A549 (cell line): Measurements from ENCODE around the gene CBFA2T3. TPM values are rescaled to one million over a fixed set of nuclear protein-coding genes. Genes with fewer than 3 reads are reported as not detected.

Source experiments
- ATAC-seq, 2 experiments: fragments of 200-7000 bp in 1 of 2; fragments of >200 bp in 1 of 2; cut with Nextera tagmentation in 1 of 2; cut with Tn5 transposase in 1 of 2; 3 replicates each; pipeline versions ENCODE4 v1.8.0 to v1.9.1; 2018 to 2020; ENCODE audit warnings: mild to moderate bottlenecking in 1 of 2, moderate library complexity in 1 of 2
- CTCF ChIA-PET: fragments of 300-600 bp; sonication (Branson Sonifier 250); formaldehyde crosslinking; extraction: SDS; loops from one replicate; lab custom pipeline; 2021; ENCODE audit warnings: antibody characterized with exemption, inconsistent platforms; lab: Yijun Ruan, JAX
- POLR2A ChIA-PET: fragments of 350-600 bp; formaldehyde crosslinking; extraction: SDS; loops from one replicate; lab custom pipeline; 2021; ENCODE audit warnings: antibody characterized with exemption, inconsistent platforms; lab: Yijun Ruan, JAX
- DNase-seq, 2 experiments: peaks; one replicate each; pipeline versions ENCODE4 v3.0.0 to v3.0.0-alpha.2; 2011 to 2016; ENCODE audit warnings: low read depth in 1 of 2, low spot score in 1 of 2
- FAIRE-seq: peaks from 2 replicates; lab custom pipeline; 2011; peaks lifted over from hg19 to GRCh38; lab: Jason Lieb, UNC
- H3K27ac ChIP-seq, 2 experiments: fragments of >200 bp; sonication (Bioruptor Twin); formaldehyde crosslinking; 3 replicates each; pipeline ENCODE4 v1.5.1; 2016 to 2017
- H3K4me1 ChIP-seq: fragments of >200 bp; sonication (Bioruptor Twin); formaldehyde crosslinking; 3 replicates; pipeline ENCODE4 v1.6.1; 2016
- H3K4me2 ChIP-seq: fragments of >200 bp; sonication (Bioruptor Twin); formaldehyde crosslinking; 3 replicates; pipeline ENCODE4 v1.6.1; 2016
- H3K4me3 ChIP-seq: fragments of >200 bp; sonication (Bioruptor Twin); formaldehyde crosslinking; 3 replicates; pipeline ENCODE4 v1.5.1; 2016
- H3K9me3 ChIP-seq: fragments of >200 bp; sonication (Bioruptor Twin); formaldehyde crosslinking; 3 replicates; pipeline ENCODE4 v1.6.1; 2016
- ATOH8 ChIP-seq: fragments of 250-450 bp; sonication (Bioruptor Pico); IDR thresholded peaks from 2 replicates; pipeline ENCODE4 v1.5.0; 2020; ENCODE audit warnings: low read depth, mild to moderate bottlenecking, moderate library complexity
- BCL3 ChIP-seq: fragments of >200 bp; sonication (Bioruptor Twin); formaldehyde crosslinking; IDR thresholded peaks from 3 replicates; pipeline ENCODE4 v1.6.1; 2016
- BHLHE40 ChIP-seq: IDR thresholded peaks from 2 replicates; pipeline ENCODE4 v1.6.1; 2012; ENCODE audit warnings: low read depth, low read length, inconsistent platforms
- CEBPB ChIP-seq, 2 experiments: fragments of >200 bp in 1 of 2; sonication (Bioruptor Twin) in 1 of 2; formaldehyde crosslinking in 1 of 2; IDR thresholded peaks; 2 replicates each; pipeline ENCODE4 v1.6.1; 2012 to 2016
- CTCF ChIP-seq: fragments of >200 bp; sonication (Bioruptor Twin); formaldehyde crosslinking; IDR thresholded peaks from 3 replicates; pipeline ENCODE4 v1.5.1; 2016
- EHMT2 ChIP-seq: fragments of 200-600 bp; sonication (generic); IDR thresholded peaks from 2 replicates; pipeline ENCODE4 v1.6.1; 2016; ENCODE audit warnings: antibody characterized with exemption, low read depth, mild to moderate bottlenecking, moderate library complexity
- ELK1 ChIP-seq: fragments of 150-350 bp; IDR thresholded peaks from 2 replicates; pipeline ENCODE4 v1.6.1; 2014; ENCODE audit warnings: low read depth, mild to moderate bottlenecking, low read length
- EP300 ChIP-seq, 2 experiments: fragments of >200 bp; sonication (Bioruptor Twin); formaldehyde crosslinking; IDR thresholded peaks; 2 replicates in 1 of 2; 3 replicates in 1 of 2; pipeline ENCODE4 v1.6.1; 2016 to 2017
- ESRRA ChIP-seq: fragments of 150-350 bp; IDR thresholded peaks from 2 replicates; pipeline ENCODE4 v1.6.1; 2014; ENCODE audit warnings: mild to moderate bottlenecking, low read length, borderline replicate concordance
- FOSL2 ChIP-seq, 2 experiments: fragments of 450-650 bp in 1 of 2; fragments of >200 bp in 1 of 2; sonication (Bioruptor Twin) in 1 of 2; formaldehyde crosslinking; IDR thresholded peaks; 2 replicates each; pipeline versions ENCODE4 v1.5.0 to v1.6.1; 2016 to 2020; ENCODE audit warnings: mild to moderate bottlenecking in 1 of 2, moderate library complexity in 1 of 2
- FOXS1 ChIP-seq: fragments of 250-450 bp; sonication (Bioruptor Pico); IDR thresholded peaks from 2 replicates; pipeline ENCODE4 v1.5.0; 2020; ENCODE audit warnings: mild to moderate bottlenecking, moderate library complexity
- HEYL ChIP-seq: fragments of 250-450 bp; sonication (Bioruptor Pico); IDR thresholded peaks from 2 replicates; pipeline ENCODE4 v1.8.0; 2021; ENCODE audit warnings: mild to moderate bottlenecking, moderate library complexity
- HOXA7 ChIP-seq: fragments of 250-450 bp; sonication (Bioruptor Pico); IDR thresholded peaks from 2 replicates; pipeline ENCODE4 v1.5.0; 2020; ENCODE audit warnings: mild to moderate bottlenecking, moderate library complexity
- MAX ChIP-seq: IDR thresholded peaks from 2 replicates; pipeline ENCODE4 v1.6.1; 2012
- NFE2L2 ChIP-seq: fragments of 150-350 bp; conservative IDR thresholded peaks from 2 replicates; pipeline ENCODE4 v1.6.1; 2014; ENCODE audit warnings: low read length
- NPAS2 ChIP-seq: fragments of 250-450 bp; sonication (Bioruptor Pico); IDR thresholded peaks from 2 replicates; pipeline ENCODE4 v1.8.0; 2022; ENCODE audit warnings: mild to moderate bottlenecking, moderate library complexity, borderline replicate concordance
- PHF8 ChIP-seq: fragments of 200-600 bp; sonication (generic); IDR thresholded peaks from 2 replicates; pipeline ENCODE4 v1.6.1; 2016; ENCODE audit warnings: low read depth, mild to moderate bottlenecking, antibody characterized with exemption, moderate library complexity, borderline replicate concordance
- POLR2AphosphoS2 ChIP-seq: conservative IDR thresholded peaks from 2 replicates; pipeline ENCODE4 v1.6.1; 2012; ENCODE audit warnings: low read length, improper control_type of control experiment, inconsistent platforms
- TP53 ChIP-seq: fragments of 250-450 bp; sonication (Bioruptor Pico); IDR thresholded peaks from 2 replicates; pipeline ENCODE4 v1.5.0; 2021; ENCODE audit warnings: mild to moderate bottlenecking, moderate library complexity
- USF2 ChIP-seq: fragments of 450-650 bp; IDR thresholded peaks from 2 replicates; pipeline ENCODE4 v1.6.1; 2014; ENCODE audit warnings: antibody characterized with exemption
- WGBS: methylation state at CpG from one replicate; pipeline ENCODE4 v1.1.6; 2017; ENCODE audit errors: missing lambda C conversion rate; 5-methylcytosine and 5-hydroxymethylcytosine counted together
- polyA plus RNA-seq, 4 experiments: library from polyadenylated mRNA; depleted of rRNA in 3 of 4; stranded (reverse); fragments of >200 nt; fragmentation: RNase III in 1 of 4; extraction: RNeasy Plus Mini Kit Qiagen cat#74134 plus additional on column Dnase treatment in 1 of 4; gene quantifications; 2 replicates in 3 of 4; 3 replicates in 1 of 4; pipeline ENCODE4 v1.2.3, GENCODE V29; 2011 to 2017

The CBFA2T3 gene
- polyA plus RNA-seq, 2 of the 4 experiments (the other 2 are of a cell fraction) = 0.08 TPM; not detected in 1

GRCh38 chr16:88979353-88980015 is 2.5 kb upstream of the CBFA2T3 start (continued):
- TF ChIP-seq EHMT2 = no peak

- Histone ChIP-seq H3K4me2 (no peak overlapping the region), H3K4me1 (no peaks in the 10 kb centered on the region), H3K27ac (no peak overlapping the region), H3K9me3 (no peaks in the 10 kb centered on the region), H3K4me3 (no peak overlapping the region)
- CTCF ChIA-PET = interaction anchor here (0.9 kb wide), 1 partner anchor 188 kb away, joined by 3 read pairs; no protein-coding TSS in a partner anchor
- TF ChIP-seq CEBPB (IDR thresholded peaks at IDR 0.05) (no peak), FOSL2 (IDR thresholded peaks at IDR 0.05) (no peak), FOSL2 (CRISPR knock-in tag; IDR thresholded peaks at IDR 0.05) (no peak), TP53 (CRISPR knock-in tag) (no peak), ELK1 (no peak), NFE2L2 (no peak), USF2 (no peak), ESRRA (no peak), HEYL (CRISPR knock-in tag) (no peak), CTCF (no peak), EP300 (IDR thresholded peaks at IDR 0.05) (no peak), FOXS1 (CRISPR knock-in tag) (no peak), POLR2AphosphoS2 (no peak), BCL3 (no peak), MAX (no peak), NPAS2 (CRISPR knock-in tag) (no peak), PHF8 (no peak), BHLHE40 (no peak), ATOH8 (CRISPR knock-in tag) (no peak), HOXA7 (CRISPR knock-in tag) (no peak)
- no peak for ATAC-seq
- no peak for DNase-seq
- FAIRE-seq = no peak
- WGBS = 42% methylated on average over 13 of the region's 21 CpGs
- POLR2A ChIA-PET = no interaction called here
Measured at GRCh38 chr16:88978608-88979346, 1.8 kb upstream of the CBFA2T3 start.
